K562 (cell line): ENCODE measurements around the gene MECP2. TPM values are rescaled to one million over a fixed set of nuclear protein-coding genes. Genes with fewer than 3 reads are reported as not detected.

Experiments
- ATAC-seq: fragments of 200-7000 bp; cut with Tn5 transposase; 3 replicates; pipeline ENCODE4 v1.9.1; 2020; ENCODE audit warnings: moderate library complexity
- BruUV-seq: library from RNA; stranded (reverse); fragments of 400-500 nt; replicated peaks from 2 replicates; lab custom pipeline; 2021; lab: Mats Ljungman, UMichigan
- CTCF ChIA-PET: fragments of 300-600 bp; formaldehyde crosslinking; extraction: SDS; loops from one replicate; lab custom pipeline; 2021; ENCODE audit warnings: low intra/inter-chr PET ratio; lab: Yijun Ruan, JAX
- POLR2A ChIA-PET: fragments of 300-600, 350-650 bp; sonication (Branson Sonifier 250); formaldehyde crosslinking; extraction: SDS; loops from one replicate; lab custom pipeline; 2021; ENCODE audit warnings: antibody characterized with exemption, inconsistent platforms; lab: Yijun Ruan, JAX
- DNase-seq, 4 experiments: peaks; one replicate each; pipeline versions ENCODE4 v3.0.0 to v3.0.0-alpha.2; 2011 to 2018; ENCODE audit warnings: low spot score in 3 of 4, mixed read lengths in 3 of 4; ENCODE audit errors: extremely low read depth in 1 of 4
- FAIRE-seq: peaks from 2 replicates; lab custom pipeline; 2011; peaks lifted over from hg19 to GRCh38; lab: Jason Lieb, UNC
- H2AFZ ChIP-seq: 2 replicates; pipeline ENCODE4 v1.6.0; 2011; ENCODE audit warnings: low read depth, low read length, control low read depth, inconsistent platforms
- H3K27ac ChIP-seq: fragments of 200-600 bp; 3 replicates; pipeline ENCODE4 v1.8.0; 2011; ENCODE audit warnings: low read depth, mild to moderate bottlenecking, control low read depth, inconsistent platforms, low read length, moderate library complexity, mixed read lengths; ENCODE audit errors: extremely low read depth
- H3K27me3 ChIP-seq, 2 experiments: fragments of 300-600 bp in 1 of 2; 2 replicates in 1 of 2; 3 replicates in 1 of 2; pipeline versions ENCODE4 v1.6.0 to v1.8.0; 2011; ENCODE audit warnings: inconsistent platforms in 2 of 2, low read length in 2 of 2, mild to moderate bottlenecking in 1 of 2, mixed read lengths in 1 of 2, moderate library complexity in 1 of 2; ENCODE audit not compliant: control insufficient read depth in 2 of 2, insufficient read depth in 2 of 2
- H3K36me3 ChIP-seq: fragments of 300-600 bp; 3 replicates; pipeline ENCODE4 v1.8.0; 2011; ENCODE audit warnings: mild to moderate bottlenecking, low read length, inconsistent platforms; ENCODE audit not compliant: control insufficient read depth, insufficient read depth
- H3K4me1 ChIP-seq, 2 experiments: fragments of 200-600 bp in 1 of 2; replicated peaks in 1 of 2; 2 replicates in 1 of 2; 3 replicates in 1 of 2; pipeline versions ENCODE4 v1.5.1 to v1.8.0; 2011; ENCODE audit warnings: inconsistent platforms in 2 of 2, low read length in 2 of 2, mild to moderate bottlenecking in 1 of 2, mixed read lengths in 1 of 2, moderate library complexity in 1 of 2; ENCODE audit not compliant: control insufficient read depth in 2 of 2, insufficient read depth in 2 of 2
- H3K4me2 ChIP-seq: 2 replicates; pipeline ENCODE4 v1.6.1; 2011; ENCODE audit warnings: low read length, control low read depth, inconsistent platforms, mixed read lengths; ENCODE audit not compliant: insufficient read depth
- H3K4me3 ChIP-seq: fragments of 200-600 bp; sonication (generic), shearing (Covaris generic); 2 replicates; pipeline ENCODE4 v1.5.1; 2016; ENCODE audit warnings: control low read depth, inconsistent platforms
- H3K79me2 ChIP-seq: fragments of 200-600 bp; 3 replicates; pipeline ENCODE4 v1.8.0; 2011; ENCODE audit warnings: low read length, inconsistent platforms; ENCODE audit not compliant: control insufficient read depth, insufficient read depth
- H3K9ac ChIP-seq, 2 experiments: 2 replicates each; pipeline versions ENCODE4 v1.6.0 to v1.6.1; 2011; ENCODE audit warnings: low read depth in 2 of 2, low read length in 2 of 2, control low read depth in 1 of 2, inconsistent platforms in 1 of 2, mild to moderate bottlenecking in 1 of 2, mixed read lengths in 1 of 2; ENCODE audit not compliant: insufficient read depth in 1 of 2
- H3K9me1 ChIP-seq: one replicate; pipeline ENCODE4 v1.6.0; 2011; ENCODE audit warnings: inconsistent platforms, mild to moderate bottlenecking, low read length, moderate library complexity; ENCODE audit not compliant: control insufficient read depth, insufficient read depth
- H3K9me3 ChIP-seq: replicated peaks from 2 replicates; pipeline ENCODE4 v1.5.1; 2011; ENCODE audit warnings: low read depth, low read length, inconsistent platforms; ENCODE audit not compliant: control insufficient read depth, insufficient read depth
- H4K20me1 ChIP-seq: replicated peaks from 2 replicates; pipeline ENCODE4 v1.6.1; 2011; ENCODE audit warnings: low read length, inconsistent platforms, mixed read lengths; ENCODE audit not compliant: control insufficient read depth, insufficient read depth
- E2F6 ChIP-seq, 2 experiments: IDR thresholded peaks; 2 replicates each; pipeline ENCODE4 v1.6.1; 2011; ENCODE audit warnings: borderline replicate concordance in 1 of 2, control low read depth in 1 of 2, low read depth in 1 of 2, low read length in 1 of 2, mild to moderate bottlenecking in 1 of 2, mixed read lengths in 1 of 2, moderate library complexity in 1 of 2; ENCODE audit not compliant: insufficient read depth in 1 of 2, insufficient read length in 1 of 2, poor library complexity in 1 of 2, severe bottlenecking in 1 of 2; ENCODE audit errors: extremely low read depth in 1 of 2
- PREB ChIP-seq: sonication (generic); formaldehyde crosslinking; IDR thresholded peaks from 2 replicates; pipeline ENCODE4 v1.8.1; 2023; ENCODE audit warnings: mild to moderate bottlenecking, missing genetic modification reagents
- PTBP1 ChIP-seq: fragments of 200-400 bp; formaldehyde crosslinking; IDR thresholded peaks from 2 replicates; pipeline ENCODE4 v1.6.1; 2017; ENCODE audit warnings: low read depth, low read length
- TAF1 ChIP-seq: IDR thresholded peaks from 2 replicates; pipeline ENCODE4 v1.6.1; 2011; ENCODE audit warnings: mild to moderate bottlenecking, low read length, moderate library complexity; ENCODE audit not compliant: insufficient read depth, control insufficient read depth, severe bottlenecking; ENCODE audit errors: extremely low read depth
- THAP12 ChIP-seq: fragments of 250-450 bp; sonication (Bioruptor Pico); IDR thresholded peaks from 2 replicates; pipeline ENCODE4 v1.9.0; 2021; ENCODE audit warnings: mild to moderate bottlenecking, inconsistent platforms
- WGBS: fragments of 100-300 bp; shearing (Covaris generic); methylation state at CpG from one replicate; pipeline ENCODE4 v1.1.6; 2016; ENCODE audit warnings: low coverage, mixed read lengths; ENCODE audit not compliant: insufficient coverage; ENCODE audit errors: missing lambda C conversion rate; 5-methylcytosine and 5-hydroxymethylcytosine counted together
- in situ Hi-C: fragments of 300-500 bp; cut with MboI; formaldehyde crosslinking; loops from 4 replicates; pipeline ENCODE4 v1.15.0; 2018; ENCODE audit warnings: inconsistent platforms, mixed read lengths
- intact Hi-C: fragments of 100-400 bp; cut with micrococcal nuclease; formaldehyde crosslinking; loops from 2 replicates; pipeline ENCODE4 v1.14.2; 2022
- polyA plus RNA-seq, 8 experiments: library from polyadenylated mRNA; depleted of rRNA in 4 of 8; stranded (reverse) in 5 of 8; unstranded in 3 of 8; fragments of >200 nt; fragmentation: Nextera tagmentation in 2 of 8; fragmentation: Illumina TruSeq in 1 of 8; extraction: Ambion mirVana in 2 of 8; extraction: Trizol in 1 of 8; gene quantifications; 2 replicates each; pipeline versions ENCODE4 v1.2.1 to v1.2.3, GENCODE V29; 2011 to 2014; ENCODE audit warnings: inconsistent platforms in 1 of 8, missing spikeins in 1 of 8
- total RNA-seq, 7 experiments: library from RNA; depleted of rRNA in 6 of 7; stranded (reverse); fragments of >200 nt in 6 of 7; fragmentation: Illumina TruSeq in 2 of 7; extraction: Trizol in 2 of 7; gene quantifications; 2 replicates each; pipeline versions ENCODE4 v1.2.1 to v1.2.3, GENCODE V29; 2011 to 2021; ENCODE audit warnings: low replicate concordance in 1 of 7
- TF ChIP-seq, protein P1 (sequence below): fragments of 200-800 bp; sonication (Bioruptor generic); IDR thresholded peaks from 2 replicates; pipeline ENCODE4 v1.6.1; 2017; ENCODE audit warnings: missing genetic modification characterization, missing compliant biosample characterization

MECP2 gene
- total and polyA plus RNA-seq, 9 of the 15 experiments (the other 6 are each of a cell fraction or from before 2014, with no cell fraction given): 2.1 to 50.9 (median 30.5) TPM

DNA sequence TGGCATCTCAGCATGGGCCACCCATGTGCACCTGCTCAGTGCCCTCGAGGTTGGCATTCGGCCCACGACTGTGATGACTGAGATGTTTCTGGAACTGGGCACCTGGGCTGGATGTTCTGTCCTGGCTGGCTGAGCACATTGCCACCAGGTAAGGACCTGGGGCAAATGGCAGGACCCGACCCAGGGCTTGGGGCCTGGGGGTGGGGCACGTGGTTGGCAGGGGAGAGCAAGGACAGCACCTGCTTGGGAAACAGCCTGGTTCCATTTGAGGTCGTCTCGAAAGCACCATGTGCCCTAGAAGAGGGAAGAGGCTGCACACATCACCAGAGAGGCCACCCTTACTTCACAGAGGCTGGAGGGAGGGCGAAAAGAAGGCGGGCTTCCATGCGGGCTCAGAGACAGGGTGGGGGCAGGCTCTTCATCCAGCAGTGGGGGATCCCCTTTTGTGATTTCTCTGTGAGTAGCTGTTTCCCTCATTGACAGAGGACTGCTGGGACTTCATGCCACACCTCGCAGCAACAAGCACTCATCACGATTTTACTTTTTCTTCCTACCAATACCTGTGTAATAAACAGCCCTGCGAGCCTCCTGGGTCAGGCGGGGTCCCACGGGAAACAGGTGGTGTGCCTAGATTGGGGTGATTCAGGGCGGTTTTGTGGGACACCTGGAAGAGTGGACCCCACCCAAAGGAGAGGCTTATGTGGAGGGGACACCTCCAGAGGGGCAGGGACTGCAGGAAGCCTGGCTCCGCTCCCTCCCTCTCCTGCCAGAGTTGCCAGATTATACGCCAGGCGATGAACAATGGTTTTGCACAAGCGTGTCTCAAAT lies 113.0 kb downstream of the MECP2 start:
- Histone ChIP-seq H3K36me3 (no peaks in the 10 kb centered on the region), H3K4me1 (peaks cover 13 to 47% of the 10 kb centered on the region in 2 experiments), H4K20me1 (no peaks in the 10 kb centered on the region), H3K27ac (peak overlapping the region; percentile 95), H3K9ac (peak overlapping the region; percentile 72 to 92), H3K4me3 (peak overlapping the region; percentile 11; the same call in 1 of the 2 replicates), H3K9me3 (no peaks in the 10 kb centered on the region), H2AFZ (peak overlapping the region; percentile 86), H3K79me2 (no peaks in the 10 kb centered on the region), H3K9me1 (peaks cover 3% of the 10 kb centered on the region), H3K4me2 (peak overlapping the region; percentile 69), H3K27me3 (no peaks in the 10 kb centered on the region)
- TF ChIP-seq PTBP1 (no peak), E2F6 (IDR thresholded peaks at IDR 0.05; ENCODE audit: borderline replicate concordance in 1 of 2, extremely low read depth in 1 of 2, insufficient read depth in 1 of 2, insufficient read length in 1 of 2, low read depth in 1 of 2, low read length in 1 of 2, poor library complexity in 1 of 2, severe bottlenecking in 1 of 2) (peak in 1 of 2 experiments; percentile 23), PREB (CRISPR knock-in tag) (no peak), TAF1 (no peak), THAP12 (CRISPR knock-in tag) (no peak)
- TF ChIP-seq, protein P1, sequence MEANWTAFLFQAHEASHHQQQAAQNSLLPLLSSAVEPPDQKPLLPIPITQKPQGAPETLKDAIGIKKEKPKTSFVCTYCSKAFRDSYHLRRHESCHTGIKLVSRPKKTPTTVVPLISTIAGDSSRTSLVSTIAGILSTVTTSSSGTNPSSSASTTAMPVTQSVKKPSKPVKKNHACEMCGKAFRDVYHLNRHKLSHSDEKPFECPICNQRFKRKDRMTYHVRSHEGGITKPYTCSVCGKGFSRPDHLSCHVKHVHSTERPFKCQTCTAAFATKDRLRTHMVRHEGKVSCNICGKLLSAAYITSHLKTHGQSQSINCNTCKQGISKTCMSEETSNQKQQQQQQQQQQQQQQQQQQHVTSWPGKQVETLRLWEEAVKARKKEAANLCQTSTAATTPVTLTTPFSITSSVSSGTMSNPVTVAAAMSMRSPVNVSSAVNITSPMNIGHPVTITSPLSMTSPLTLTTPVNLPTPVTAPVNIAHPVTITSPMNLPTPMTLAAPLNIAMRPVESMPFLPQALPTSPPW (CRISPR knock-in tag): no peak
- ChIA-PET CTCF (no interaction called here), POLR2A (interaction anchor here (0.6 to 0.7 kb wide), 2 partner anchors 10 to 17 kb away, joined by 3 read pairs; no protein-coding TSS in a partner anchor)
- intact Hi-C loops (no loop called here), in situ Hi-C loops (no loop called here)
- ATAC-seq: peak; percentile 12; the same call in 2 of the 3 replicates
- 56% methylated on average over 16 of the region's 20 CpGs for WGBS
- no peak for FAIRE-seq
- peak in 3 of 4 experiments; percentile 27 to 61 (median 55) for DNase-seq
- no TSS peak for BruUV-seq
